Stomach (tissue), 9 donors: ENCODE results near the gene FNDC3B. TPM values are rescaled to one million over a fixed set of nuclear protein-coding genes. Genes with fewer than 3 reads are reported as not detected.
"Not testable (repeated sequence)": the region's sequence is repeated elsewhere in the genome, so short reads cannot be mapped to it uniquely, and the experiment has no call there.

Experiments
- DNase-seq, 2 donors: peaks; one replicate each; pipeline versions ENCODE4 v3.0.0 to v3.0.0-alpha.2; 2013 to 2019
- H3K27ac ChIP-seq, 5 donors: fragments of 200-600 bp in 4 of 5; sonication (generic) in 4 of 5; one replicate each; pipeline ENCODE4 v1.5.1; 2013 to 2019; ENCODE audit warnings: mild to moderate bottlenecking in 1 of 5, moderate library complexity in 1 of 5
- H3K27me3 ChIP-seq, 3 donors: fragments of 200-600 bp; sonication (generic); one replicate each; pipeline ENCODE4 v1.5.1; 2017 to 2019; ENCODE audit warnings: mixed run types in 1 of 3
- H3K36me3 ChIP-seq, 4 donors: fragments of 200-600 bp; sonication (generic); 1 replicate in 3 of 4; 2 replicates in 1 of 4; pipeline ENCODE4 v1.5.1; 2016 to 2019
- H3K4me1 ChIP-seq, 4 donors: fragments of 200-600 bp; sonication (generic); one replicate each; pipeline ENCODE4 v1.5.1; 2016 to 2019
- H3K4me3 ChIP-seq, 4 donors: fragments of 200-600 bp; sonication (generic) in 3 of 4; one replicate each; pipeline ENCODE4 v1.5.1; 2016 to 2019; ENCODE audit warnings: mild to moderate bottlenecking in 1 of 4
- H3K9me3 ChIP-seq, 4 donors: fragments of 200-600 bp; sonication (generic); one replicate each; pipeline ENCODE4 v1.5.1; 2016 to 2019
- EP300 ChIP-seq: sonication (generic); formaldehyde crosslinking; IDR thresholded peaks from one replicate; pipeline ENCODE4 v1.6.1; 2017; ENCODE audit warnings: antibody characterized with exemption
- POLR2A ChIP-seq, 4 donors: fragments of 450-650 bp; IDR thresholded peaks; one replicate each; pipeline ENCODE4 v1.6.1; 2016; ENCODE audit warnings: antibody characterized with exemption in 4 of 4, control low read depth in 2 of 4, mild to moderate bottlenecking in 1 of 4, moderate library complexity in 1 of 4
- POLR2AphosphoS5 ChIP-seq, 3 donors: sonication (generic); formaldehyde crosslinking; IDR thresholded peaks; one replicate each; pipeline ENCODE4 v1.6.1; 2016; ENCODE audit warnings: antibody characterized with exemption in 3 of 3
- WGBS, 5 donors: extraction: QIAGEN DNeasy Blood & Tissue Kit in 3 of 5; methylation state at CpG; one replicate each; pipeline versions ENCODE4 v1.1.5 to v1.1.7; 2013 to 2018; 5-methylcytosine and 5-hydroxymethylcytosine counted together
- intact Hi-C: fragments of 100-400 bp; cut with DNase I; formaldehyde crosslinking; loops from one replicate; pipeline ENCODE4 v1.15.1; 2023; ENCODE audit warnings: low total_unique reads
- polyA plus RNA-seq, 3 donors: library from polyadenylated mRNA; stranded (reverse); fragments of 200-250 nt; gene quantifications; one replicate each; pipeline ENCODE4 v1.2.3, GENCODE V29; 2013
- total RNA-seq, 5 donors: library from RNA; depleted of rRNA; stranded (reverse); fragments of >200 nt; gene quantifications; one replicate each; pipeline versions ENCODE4 v1.1.0 to v1.2.3, GENCODE V29; 2014 to 2016
- TF ChIP-seq, protein P1 (sequence below), 7 experiments: fragments of 450-650 bp in 4 of 7; fragments of 200-600 bp in 3 of 7; sonication (generic) in 3 of 7; IDR thresholded peaks; one replicate each; pipeline ENCODE4 v1.5.1; 2016 to 2019; ENCODE audit warnings: antibody characterized with exemption in 7 of 7, control low read depth in 2 of 7, mild to moderate bottlenecking in 1 of 7
- donor health status: healthy with polysubstance abuse.
- donor health status: Bipolar disorder and iron deficiency.
- donor health status: healthy.

Gene FNDC3B
- total and polyA plus RNA-seq, 8 donors = 6.0 to 229 (median 53.7) TPM

DNA sequence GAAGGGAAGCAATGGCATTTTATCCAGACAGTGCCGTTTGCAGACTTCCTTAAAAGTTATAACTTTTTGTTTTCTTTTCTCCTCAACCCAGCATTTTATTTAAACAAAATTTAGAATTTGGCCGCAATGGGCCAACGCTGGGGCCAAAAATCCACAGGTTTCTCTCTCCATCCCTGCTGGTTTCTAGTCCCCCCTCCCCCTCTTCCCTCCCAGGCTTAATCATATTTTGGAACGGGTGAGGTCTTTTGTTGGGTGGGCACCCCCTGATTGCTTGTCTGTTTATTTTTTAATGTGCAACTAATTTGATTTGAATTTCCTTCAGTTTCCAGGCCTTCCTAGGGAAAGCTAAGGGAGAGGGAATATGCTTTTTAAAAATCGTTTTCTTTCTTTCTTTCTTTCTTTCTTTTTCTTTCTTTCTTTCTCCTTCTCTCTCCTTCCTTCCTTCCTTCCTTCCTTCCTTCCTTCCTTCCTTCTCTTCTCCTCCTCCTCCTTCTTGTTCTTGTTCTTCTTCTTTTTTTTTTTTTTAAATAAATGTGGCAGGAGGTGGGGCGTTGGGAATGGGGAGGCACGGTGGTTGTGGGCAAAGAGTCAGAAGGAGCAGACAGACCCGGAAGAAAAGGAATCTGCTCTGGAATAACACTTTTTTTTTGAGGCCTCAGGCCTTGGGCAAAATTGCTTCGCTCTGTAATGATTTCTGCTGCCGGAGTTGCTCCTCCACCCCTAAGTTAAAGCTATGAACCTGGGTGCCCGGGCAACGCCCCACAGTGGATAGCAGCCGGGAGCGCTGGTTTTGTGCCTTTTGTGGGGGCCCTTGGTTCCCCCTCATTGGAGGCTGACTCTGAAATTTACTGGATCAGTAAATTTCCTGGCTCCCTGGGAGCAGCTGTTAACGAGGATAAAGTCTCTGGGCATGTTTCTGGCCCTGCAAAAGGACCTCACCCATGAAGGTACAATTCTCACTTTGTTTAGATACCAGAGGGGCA is 1.9 kb downstream of the FNDC3B start:
- H3K36me3 ChIP-seq = no peaks in the 10 kb centered on the region
- intact Hi-C loops = no loop called here
- WGBS, 5 donors = 9 to 18% (median 12%) methylated on average over 15 of the region's 15 CpGs
- H3K9me3 ChIP-seq = no peaks in the 10 kb centered on the region
- H3K27me3 ChIP-seq = no peaks in the 10 kb centered on the region
- TF ChIP-seq POLR2A (IDR thresholded peaks at IDR 0.05) (no peak), EP300 (no peak), POLR2AphosphoS5 (IDR thresholded peaks at IDR 0.05) (no peak)
- TF ChIP-seq, protein P1, sequence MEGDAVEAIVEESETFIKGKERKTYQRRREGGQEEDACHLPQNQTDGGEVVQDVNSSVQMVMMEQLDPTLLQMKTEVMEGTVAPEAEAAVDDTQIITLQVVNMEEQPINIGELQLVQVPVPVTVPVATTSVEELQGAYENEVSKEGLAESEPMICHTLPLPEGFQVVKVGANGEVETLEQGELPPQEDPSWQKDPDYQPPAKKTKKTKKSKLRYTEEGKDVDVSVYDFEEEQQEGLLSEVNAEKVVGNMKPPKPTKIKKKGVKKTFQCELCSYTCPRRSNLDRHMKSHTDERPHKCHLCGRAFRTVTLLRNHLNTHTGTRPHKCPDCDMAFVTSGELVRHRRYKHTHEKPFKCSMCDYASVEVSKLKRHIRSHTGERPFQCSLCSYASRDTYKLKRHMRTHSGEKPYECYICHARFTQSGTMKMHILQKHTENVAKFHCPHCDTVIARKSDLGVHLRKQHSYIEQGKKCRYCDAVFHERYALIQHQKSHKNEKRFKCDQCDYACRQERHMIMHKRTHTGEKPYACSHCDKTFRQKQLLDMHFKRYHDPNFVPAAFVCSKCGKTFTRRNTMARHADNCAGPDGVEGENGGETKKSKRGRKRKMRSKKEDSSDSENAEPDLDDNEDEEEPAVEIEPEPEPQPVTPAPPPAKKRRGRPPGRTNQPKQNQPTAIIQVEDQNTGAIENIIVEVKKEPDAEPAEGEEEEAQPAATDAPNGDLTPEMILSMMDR (IDR thresholded peaks at IDR 0.05) = no peak
- H3K4me1 ChIP-seq = peaks cover 21 to 59% (median 40%) of the 10 kb centered on the region in 4 donors
- DNase-seq = peak; percentile 33 to 69
- H3K4me3 ChIP-seq = peak overlapping the region; percentile 76 to 99 (median 95)
- peak overlapping the region; percentile 97 to 100 (median 99) for H3K27ac ChIP-seq

- no peak for DNase-seq
- 25 to 60% (median 38%) methylated on average over 6 of the region's 6 CpGs for WGBS, 5 donors
- TF ChIP-seq POLR2A (IDR thresholded peaks at IDR 0.05) = no peak
- no peak for TF ChIP-seq POLR2AphosphoS5 (IDR thresholded peaks at IDR 0.05)
- TF ChIP-seq, protein P1 (IDR thresholded peaks at IDR 0.05) = no peak
- TF ChIP-seq EP300 = no peak
- Histone ChIP-seq H3K4me3 (peak overlapping the region; percentile 76 to 99 (median 95)), H3K9me3 (no peaks in the 10 kb centered on the region), H3K27ac (peak overlapping the region; percentile 85 to 100 (median 99)), H3K4me1 (peaks cover 21 to 67% (median 47%) of the 10 kb centered on the region in 4 donors), H3K36me3 (no peaks in the 10 kb centered on the region), H3K27me3 (no peaks in the 10 kb centered on the region)
- intact Hi-C loops = no loop called here
These were observed 2.8 kb downstream of the FNDC3B start for GRCh38 chr3:172042136-172042662.

- H3K27ac ChIP-seq = peak overlapping the region; percentile 85 to 100 (median 99)
- H3K27me3 ChIP-seq, H3K9me3 ChIP-seq, intact Hi-C loops, H3K36me3 ChIP-seq: not testable (repeated sequence)
- peaks cover 21 to 72% (median 49%) of the 10 kb centered on the region in 4 donors for H3K4me1 ChIP-seq
- peak overlapping the region in 3 of 4 donors; percentile 76 to 95 (median 95) for H3K4me3 ChIP-seq
- peak in 1 of 2 donors; percentile 56 for DNase-seq
- TF ChIP-seq POLR2AphosphoS5 (IDR thresholded peaks at IDR 0.05) = peak in 1 of 3 donors; percentile 29
- 35 to 88% (median 65%) methylated on average over 21 of the region's 21 CpGs for WGBS, 5 donors
These were observed 3.3 kb downstream of the FNDC3B start for GRCh38 chr3:172042663-172043179.

GRCh38 chr3:172043233-172043632 is 3.9 kb downstream of the FNDC3B start:
- H3K27ac ChIP-seq = peak overlapping the region; percentile 85 to 100 (median 99)

More at GRCh38 chr3:172043233-172043632, 3.9 kb downstream of the FNDC3B start:
- Histone ChIP-seq H3K27me3 (no peaks in the 10 kb centered on the region), H3K4me3 (peak overlapping the region in 3 of 4 donors; percentile 76 to 95 (median 95)), H3K4me1 (peaks cover 21 to 77% (median 50%) of the 10 kb centered on the region in 4 donors), H3K9me3 (no peaks in the 10 kb centered on the region), H3K36me3 (no peaks in the 10 kb centered on the region)
- intact Hi-C loops = no loop called here
- DNase-seq = no peak
- TF ChIP-seq EP300 (no peak), POLR2AphosphoS5 (IDR thresholded peaks at IDR 0.05) (no peak), POLR2A (IDR thresholded peaks at IDR 0.05) (no peak)
- TF ChIP-seq, protein P1 (IDR thresholded peaks at IDR 0.05) = no peak
- WGBS, 5 donors = 31 to 93% (median 55%) methylated on average over 5 of the region's 5 CpGs
